ENCODE data around the gene AHNAK2.

The AHNAK2 gene

DNA sequence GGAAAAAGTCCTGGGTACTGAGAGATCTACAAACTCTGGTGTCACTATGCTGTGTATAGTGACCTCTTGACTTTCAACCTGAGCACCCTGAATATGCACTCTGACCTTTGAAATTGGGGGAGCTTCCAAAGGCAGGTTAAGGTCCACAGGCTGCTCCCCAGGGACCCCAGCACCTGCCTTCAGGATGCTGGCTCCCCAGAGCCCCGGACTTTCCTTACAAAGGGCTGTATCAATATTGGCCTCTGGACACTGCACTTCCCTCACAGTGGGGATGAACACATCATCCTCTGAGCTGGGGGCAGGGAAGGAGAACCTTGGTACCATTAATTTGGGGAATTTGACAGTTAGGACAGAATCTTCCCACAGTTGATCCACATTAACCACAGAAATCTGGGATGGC is 39.2 kb downstream of the AHNAK2 start:
- no peak for DNase-seq (ENCODE audit: low spot score)

GRCh38 chr14:104938436-104938835 is 39.7 kb downstream of the AHNAK2 start:
- DNase-seq (ENCODE audit: low spot score) = no peak

DNA sequence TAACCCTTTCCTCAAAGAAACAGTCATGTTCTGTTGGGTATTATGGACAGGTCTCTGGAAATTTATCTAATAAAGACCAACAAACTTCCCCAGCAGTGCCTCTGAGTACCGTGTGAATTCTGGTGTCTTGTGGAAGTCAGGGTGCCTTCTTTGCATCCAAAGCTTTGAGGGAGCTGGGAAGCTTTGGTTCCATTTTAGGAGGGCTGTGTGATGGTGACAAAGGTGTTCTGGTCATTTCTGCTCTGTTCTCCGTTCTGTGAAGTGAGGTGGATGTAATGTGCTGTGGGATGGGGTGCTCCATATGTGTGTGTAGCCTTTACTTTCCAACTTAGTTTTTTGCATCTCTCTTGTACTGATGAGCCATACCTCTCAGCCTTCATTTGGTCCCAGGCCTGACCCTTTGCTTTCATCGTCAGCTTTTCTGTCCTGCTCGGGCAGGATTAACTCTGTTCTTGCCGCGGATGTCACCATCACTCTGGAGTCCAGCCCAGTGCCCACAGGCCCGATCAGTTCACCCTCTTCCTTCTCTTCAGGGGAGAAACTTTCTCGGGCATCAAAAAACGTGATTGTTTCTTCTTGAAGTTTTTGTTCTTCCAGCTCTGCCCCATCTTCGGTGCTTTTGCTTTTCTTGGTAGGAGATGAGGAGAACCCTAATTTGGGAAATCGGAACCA is 40.3 kb downstream of the AHNAK2 start:
- DNase-seq (ENCODE audit: low spot score) = no peak

DNA sequence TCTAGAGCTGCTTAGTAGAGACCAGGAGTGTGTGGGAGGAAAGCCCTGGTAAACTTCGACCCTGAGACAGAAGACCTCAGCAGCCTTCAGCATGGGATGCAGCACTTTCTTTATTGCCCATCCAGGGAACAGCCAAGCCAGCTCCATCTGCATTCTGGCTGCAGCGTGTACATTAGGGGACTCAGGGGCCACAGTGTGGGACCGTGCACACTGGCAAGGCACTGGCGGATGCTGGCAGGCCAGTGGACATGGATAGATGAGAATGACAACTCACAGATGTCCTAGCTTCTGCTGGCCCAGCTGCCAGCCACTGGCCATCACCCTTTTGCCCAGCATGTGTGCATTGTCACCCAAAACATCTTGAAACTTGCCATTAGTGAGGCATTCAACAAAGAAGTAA is 41.0 kb downstream of the AHNAK2 start:
- no peak for DNase-seq (ENCODE audit: low spot score)

DNA sequence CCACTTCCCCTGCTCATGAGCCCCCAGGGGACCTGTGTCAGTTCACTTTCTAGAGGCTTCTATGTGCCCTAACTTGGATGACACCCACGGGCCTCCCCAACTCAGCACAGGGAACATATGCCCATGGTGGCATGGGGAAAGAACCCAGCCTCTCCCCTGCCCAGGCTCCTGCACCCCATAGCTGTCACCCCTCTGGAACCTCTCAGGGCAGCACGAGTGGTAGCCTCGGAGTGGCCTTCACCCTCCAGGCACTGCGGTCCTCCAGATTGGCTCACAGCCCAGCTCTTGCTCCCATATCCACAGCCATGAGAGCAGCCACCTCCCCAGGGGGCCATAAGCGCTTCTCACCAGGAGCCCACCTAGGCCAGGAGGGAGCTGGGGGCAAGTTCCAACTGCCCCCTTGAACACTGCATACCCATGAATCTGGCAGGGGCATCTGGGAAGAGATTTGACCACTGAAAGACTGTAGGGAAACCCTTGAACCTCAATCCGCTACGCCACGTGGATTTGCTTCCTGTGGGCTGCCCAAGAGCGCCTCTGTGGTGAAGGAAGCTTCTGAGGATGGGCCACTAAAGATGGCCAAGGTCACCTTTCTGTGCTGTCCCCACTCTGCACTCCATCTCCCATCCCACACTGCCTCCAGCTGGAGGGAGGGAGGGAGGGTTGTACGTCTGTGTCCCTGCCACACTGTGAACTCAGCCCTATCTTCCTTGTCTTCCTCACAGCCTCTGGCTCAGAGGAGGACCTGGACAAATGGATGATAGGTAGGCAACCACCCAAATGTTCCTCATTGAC is 41.6 kb downstream of the AHNAK2 start:
- no peak for DNase-seq (ENCODE audit: low spot score)

- no peak for DNase-seq (ENCODE audit: low spot score)
Measured at GRCh38 chr14:104935955-104936354, 42.2 kb downstream of the AHNAK2 start.

- no peak for DNase-seq (ENCODE audit: low spot score)
Measured at GRCh38 chr14:104935026-104935650, 43.0 kb downstream of the AHNAK2 start.

GRCh38 chr14:104933746-104934733 is 44.1 kb downstream of the AHNAK2 start:
- no peak for DNase-seq (ENCODE audit: low spot score)

- peak; percentile 79 for DNase-seq (ENCODE audit: low spot score)
Measured at GRCh38 chr14:104932676-104933631, 45.2 kb downstream of the AHNAK2 start.

DNA sequence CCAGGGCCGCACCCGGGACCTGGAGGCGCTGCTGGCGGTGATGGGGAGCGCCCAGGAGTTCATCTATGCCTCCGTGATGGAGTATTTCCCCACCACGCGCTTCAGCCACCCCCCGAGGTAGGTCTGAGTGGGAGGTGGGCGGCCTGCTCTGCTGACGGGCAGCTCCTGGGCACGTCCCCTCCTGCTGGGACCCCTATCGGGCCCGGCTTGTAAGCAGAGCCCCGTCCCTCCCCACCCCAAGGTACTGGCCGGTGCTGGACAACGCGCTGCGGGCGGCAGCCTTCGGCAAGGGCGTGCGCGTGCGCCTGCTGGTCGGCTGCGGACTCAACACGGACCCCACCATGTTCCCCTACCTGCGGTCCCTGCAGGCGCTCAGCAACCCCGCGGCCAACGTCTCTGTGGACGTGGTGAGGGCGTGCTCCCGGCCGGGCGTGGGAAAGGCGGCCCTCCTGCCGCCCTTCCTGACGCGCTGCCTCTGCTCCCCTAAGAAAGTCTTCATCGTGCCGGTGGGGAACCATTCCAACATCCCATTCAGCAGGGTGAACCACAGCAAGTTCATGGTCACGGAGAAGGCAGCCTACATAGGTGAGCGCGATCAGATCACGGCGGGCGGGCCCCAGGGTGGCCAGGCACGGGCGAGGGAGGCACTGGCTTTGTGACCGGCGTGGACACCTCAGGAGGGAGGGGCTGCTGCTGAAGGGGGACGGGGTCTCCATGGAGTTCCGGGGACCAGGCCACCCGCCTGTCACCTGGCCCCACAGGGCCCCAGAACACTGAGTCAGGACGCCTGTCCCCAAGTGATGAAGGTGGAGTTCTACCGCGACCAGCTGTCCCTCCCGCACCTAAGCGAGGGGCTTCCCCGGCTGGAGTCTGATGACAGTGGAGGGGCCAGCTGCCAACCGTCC is 46.2 kb downstream of the AHNAK2 start:
- no peak for DNase-seq (ENCODE audit: low spot score)

- no peak for DNase-seq (ENCODE audit: low spot score)
Measured at GRCh38 chr14:104931304-104931770, 46.8 kb downstream of the AHNAK2 start.

- DNase-seq (ENCODE audit: low spot score) = no peak
Measured at GRCh38 chr14:104930526-104931303, 47.5 kb downstream of the AHNAK2 start.

DNA sequence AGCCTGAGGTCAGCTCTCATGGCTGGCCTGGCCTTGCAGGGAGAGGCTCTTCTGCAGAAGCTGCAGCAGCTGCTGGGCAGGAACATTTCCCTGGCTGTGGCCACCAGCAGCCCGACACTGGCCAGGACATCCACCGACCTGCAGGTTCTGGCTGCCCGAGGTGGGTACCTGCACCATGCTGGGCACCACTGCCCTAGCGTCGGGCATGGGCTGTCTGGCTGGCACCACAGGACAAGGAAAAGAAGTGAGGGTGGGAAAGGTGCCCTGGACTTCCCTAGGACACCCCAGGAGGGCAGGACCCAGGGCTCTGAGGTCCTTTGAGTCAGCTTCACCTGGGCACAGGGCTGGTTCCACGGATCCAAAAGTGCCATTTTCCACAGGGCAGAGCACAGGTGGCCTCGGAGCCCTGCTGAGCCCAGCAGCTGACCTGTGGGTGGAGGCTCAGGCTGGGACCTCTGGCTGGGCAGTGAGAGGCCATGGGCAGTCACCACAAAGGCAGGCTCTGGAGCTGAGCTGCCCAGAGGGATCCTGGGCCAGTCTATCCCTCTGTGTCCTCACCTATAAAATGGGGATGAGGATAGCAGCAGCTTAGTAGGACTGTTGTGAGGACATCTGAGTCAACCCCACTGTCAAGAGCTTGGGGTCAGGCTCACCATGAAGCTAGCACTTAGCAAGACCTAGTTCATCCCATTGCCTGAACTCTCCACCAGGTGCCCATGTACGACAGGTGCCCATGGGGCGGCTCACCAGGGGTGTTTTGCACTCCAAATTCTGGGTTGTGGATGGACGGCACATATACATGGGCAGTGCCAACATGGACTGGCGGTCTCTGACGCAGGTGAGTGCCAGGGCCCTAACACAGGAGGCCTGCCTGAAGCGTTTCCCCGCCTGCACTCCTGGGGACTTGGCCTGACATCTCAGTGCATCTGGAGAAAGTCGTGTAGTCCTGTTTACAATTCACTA is 48.6 kb downstream of the AHNAK2 start:
- DNase-seq (ENCODE audit: low spot score) = no peak

DNA sequence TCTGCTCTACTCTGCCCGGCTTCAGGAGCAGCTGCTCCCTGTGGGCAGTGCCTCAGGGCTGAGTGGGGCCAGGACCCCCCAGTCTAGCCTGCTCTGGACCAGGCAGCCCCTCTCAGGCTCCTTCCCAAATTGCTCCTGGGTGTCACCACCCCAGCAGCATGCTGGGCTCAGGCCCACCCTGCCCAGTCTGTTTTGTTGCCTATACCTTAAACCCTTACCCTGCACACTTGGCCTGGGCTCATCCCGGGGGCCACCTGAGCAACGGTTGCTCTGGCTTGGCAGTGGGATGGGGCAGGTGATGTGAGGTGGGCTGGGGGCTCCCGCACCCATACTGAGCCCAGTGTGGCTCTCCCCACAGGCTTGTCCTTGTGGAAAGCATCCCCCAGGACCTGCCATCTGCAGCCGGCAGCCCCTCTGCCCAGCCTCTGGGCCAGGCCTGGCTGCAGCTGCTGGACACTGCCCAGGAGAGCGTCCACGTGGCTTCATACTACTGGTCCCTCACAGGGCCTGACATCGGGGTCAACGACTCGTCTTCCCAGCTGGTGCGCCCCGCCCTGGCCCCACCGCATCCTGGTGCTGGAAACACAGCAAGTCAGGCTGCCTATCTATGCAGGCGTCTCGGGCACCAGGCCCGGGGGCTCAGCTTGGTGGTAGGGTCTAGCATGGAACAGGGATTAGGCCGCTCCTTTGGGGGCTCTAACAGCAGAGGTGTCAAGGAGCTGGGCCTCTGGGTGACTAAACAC is 49.6 kb downstream of the AHNAK2 start:
- DNase-seq (ENCODE audit: low spot score) = no peak

- DNase-seq (ENCODE audit: low spot score) = no peak
Measured at GRCh38 chr14:104927901-104928300, 50.3 kb downstream of the AHNAK2 start.

DNA sequence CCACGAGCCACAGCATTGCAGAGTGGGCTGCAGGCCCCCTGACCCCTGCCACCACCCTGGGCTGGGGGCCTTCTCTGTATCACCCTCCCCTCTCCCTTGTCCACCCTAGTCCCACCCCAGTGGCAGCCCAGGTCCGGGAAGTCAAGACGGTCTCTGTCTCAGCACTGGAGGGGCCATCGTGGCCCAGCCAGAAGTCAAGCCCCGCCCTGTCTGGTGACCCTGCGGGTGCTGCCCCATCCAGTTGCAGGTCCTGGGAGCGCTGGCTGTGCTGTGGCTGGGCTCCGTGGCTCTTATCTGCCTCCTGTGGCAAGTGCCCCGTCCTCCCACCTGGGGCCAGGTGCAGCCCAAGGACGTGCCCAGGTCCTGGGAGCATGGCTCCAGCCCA is 50.8 kb downstream of the AHNAK2 start:
- no peak for DNase-seq (ENCODE audit: low spot score)

Measured in LoVo (cell line).